Keratinocyte (primary cell): Measurements from ENCODE around the gene CROT. TPM values are rescaled to one million over a fixed set of nuclear protein-coding genes. Genes with fewer than 3 reads are reported as not detected.

Experiments used
- DNase-seq: peaks from one replicate; pipeline ENCODE4 v3.0.0-alpha.2; 2011; ENCODE audit warnings: low read depth, missing footprints, low spot score
- FAIRE-seq: peaks from 2 replicates; lab custom pipeline; 2011; peaks lifted over from hg19 to GRCh38; lab: Jason Lieb, UNC
- H2AFZ ChIP-seq: 2 replicates; pipeline ENCODE4 v1.6.0; 2012; ENCODE audit warnings: low read length, control low read depth, inconsistent platforms; ENCODE audit not compliant: control insufficient read depth
- H3K27ac ChIP-seq: 2 replicates; pipeline ENCODE4 v1.5.1; 2011; ENCODE audit warnings: low read length; ENCODE audit not compliant: control insufficient read depth, insufficient read depth
- H3K27me3 ChIP-seq: 3 replicates; pipeline ENCODE4 v1.6.0; 2011; ENCODE audit warnings: low read length; ENCODE audit not compliant: control insufficient read depth, insufficient read depth; ENCODE audit errors: extremely low read depth
- H3K36me3 ChIP-seq, 2 experiments: 2 replicates in 1 of 2; 3 replicates in 1 of 2; pipeline ENCODE4 v1.5.1; 2011; ENCODE audit warnings: low read length in 2 of 2, mild to moderate bottlenecking in 1 of 2; ENCODE audit not compliant: control insufficient read depth in 2 of 2, insufficient read depth in 2 of 2; ENCODE audit errors: extremely low read depth in 1 of 2
- H3K4me1 ChIP-seq: 3 replicates; pipeline ENCODE4 v1.5.1; 2011; ENCODE audit warnings: low read length; ENCODE audit not compliant: control insufficient read depth, insufficient read depth; ENCODE audit errors: extremely low read depth
- H3K4me2 ChIP-seq: 3 replicates; pipeline ENCODE4 v1.6.0; 2011; ENCODE audit warnings: low read depth, low read length; ENCODE audit not compliant: control insufficient read depth, insufficient read depth; ENCODE audit errors: extremely low read depth
- H3K4me3 ChIP-seq, 3 experiments: fragments of 200-600 bp in 1 of 3; sonication (generic) in 1 of 3; 2 replicates in 2 of 3; 3 replicates in 1 of 3; pipeline ENCODE4 v1.5.1; 2011 to 2016; ENCODE audit warnings: low read length in 3 of 3, mild to moderate bottlenecking in 3 of 3, control low read depth in 2 of 3, inconsistent platforms in 1 of 3, low read depth in 1 of 3, mixed read lengths in 1 of 3, mixed run types in 1 of 3, moderate library complexity in 1 of 3; ENCODE audit not compliant: control insufficient read depth in 2 of 3, insufficient read depth in 2 of 3; ENCODE audit errors: extremely low read depth in 1 of 3
- H3K79me2 ChIP-seq: 2 replicates; pipeline ENCODE4 v1.6.0; 2012; ENCODE audit warnings: low read length; ENCODE audit not compliant: control insufficient read depth, insufficient read depth
- H3K9ac ChIP-seq: 3 replicates; pipeline ENCODE4 v1.6.0; 2011; ENCODE audit warnings: low read length; ENCODE audit not compliant: control insufficient read depth, insufficient read depth; ENCODE audit errors: extremely low read depth
- H3K9me1 ChIP-seq: 3 replicates; pipeline ENCODE4 v1.6.0; 2011; ENCODE audit warnings: low read length; ENCODE audit not compliant: control insufficient read depth, insufficient read depth; ENCODE audit errors: extremely low read depth
- H3K9me3 ChIP-seq: 2 replicates; pipeline ENCODE4 v1.5.1; 2012; ENCODE audit warnings: low read depth, low read length; ENCODE audit not compliant: control insufficient read depth
- H4K20me1 ChIP-seq: 3 replicates; pipeline ENCODE4 v1.6.0; 2011; ENCODE audit warnings: low read length; ENCODE audit not compliant: control insufficient read depth, insufficient read depth; ENCODE audit errors: extremely low read depth
- EZH2 ChIP-seq: IDR thresholded peaks from one replicate; pipeline ENCODE4 v1.6.1; 2012; ENCODE audit warnings: inconsistent platforms, mild to moderate bottlenecking, low read length, moderate library complexity
- dilution Hi-C: fragments of 300-500 bp; cut with MboI; formaldehyde crosslinking; loops from one replicate; pipeline ENCODE4 v1.7.0; 2020; ENCODE audit warnings: low sequenced_read_pairs; ENCODE audit not compliant: extremely low pct_ligation_motif_present
- polyA plus RNA-seq, 5 experiments: library from polyadenylated mRNA; depleted of rRNA in 3 of 5; stranded (reverse) in 3 of 5; stranded (forward) in 1 of 5; unstranded in 1 of 5; fragments of >200 nt; gene quantifications; 1 replicate in 1 of 5; 2 replicates in 3 of 5; 3 replicates in 1 of 5; pipeline versions ENCODE4 v1.2.1 to v1.2.3, GENCODE V29; 2011 to 2012; ENCODE audit warnings: missing spikeins in 2 of 5, low read depth in 1 of 5, low replicate concordance in 1 of 5
- TF ChIP-seq, protein P1 (sequence below), 3 experiments: IDR thresholded peaks in 1 of 3; conservative IDR thresholded peaks in 1 of 3; optimal IDR thresholded peaks in 1 of 3; 2 replicates in 2 of 3; 3 replicates in 1 of 3; pipeline versions ENCODE3 to v1.5.1; 2011; ENCODE audit warnings: low read length in 3 of 3, mild to moderate bottlenecking in 3 of 3, moderate library complexity in 2 of 3, control low read depth in 1 of 3, inconsistent platforms in 1 of 3; ENCODE audit not compliant: insufficient read depth in 2 of 3; ENCODE audit errors: extremely low read depth in 1 of 3

CROT gene
- polyA plus RNA-seq, 1 donor (not counting 4 experiments of a cell fraction or from before 2014, with no cell fraction given) = 22.3 TPM

DNA sequence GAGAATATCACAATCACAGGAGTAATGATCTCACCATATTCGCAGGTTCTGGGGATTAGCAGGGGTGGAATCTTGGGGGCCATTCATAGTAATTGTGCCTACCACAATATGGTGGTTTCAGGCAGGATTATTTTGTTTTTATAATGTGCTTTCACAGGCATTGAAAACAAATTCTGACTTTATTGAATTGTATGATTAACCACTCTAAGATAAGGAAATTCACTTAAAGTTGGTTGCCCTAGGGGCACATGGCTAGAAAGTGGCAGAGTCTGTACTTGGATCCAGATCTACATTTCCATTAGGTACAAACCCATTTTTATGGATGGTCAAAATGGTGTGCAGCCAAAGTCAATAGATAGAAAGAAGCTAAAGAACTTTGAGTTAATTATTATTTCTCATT, 1.7 kb downstream of the CROT start:
- Histone ChIP-seq H4K20me1 (no peaks in the 10 kb centered on the region), H2AFZ (no peak overlapping the region), H3K27ac (no peak overlapping the region), H3K9me3 (no peaks in the 10 kb centered on the region), H3K36me3 (peaks cover 0 to 4% of the 10 kb centered on the region in 2 experiments), H3K27me3 (no peaks in the 10 kb centered on the region), H3K4me1 (peaks cover 24% of the 10 kb centered on the region), H3K9me1 (no peaks in the 10 kb centered on the region), H3K4me2 (peak overlapping the region; percentile 96), H3K79me2 (peaks cover 5% of the 10 kb centered on the region), H3K9ac (no peak overlapping the region), H3K4me3 (no peak overlapping the region)
- dilution Hi-C loops = no loop called here
- FAIRE-seq (no peak), DNase-seq (no peak)
- TF ChIP-seq, protein P1, sequence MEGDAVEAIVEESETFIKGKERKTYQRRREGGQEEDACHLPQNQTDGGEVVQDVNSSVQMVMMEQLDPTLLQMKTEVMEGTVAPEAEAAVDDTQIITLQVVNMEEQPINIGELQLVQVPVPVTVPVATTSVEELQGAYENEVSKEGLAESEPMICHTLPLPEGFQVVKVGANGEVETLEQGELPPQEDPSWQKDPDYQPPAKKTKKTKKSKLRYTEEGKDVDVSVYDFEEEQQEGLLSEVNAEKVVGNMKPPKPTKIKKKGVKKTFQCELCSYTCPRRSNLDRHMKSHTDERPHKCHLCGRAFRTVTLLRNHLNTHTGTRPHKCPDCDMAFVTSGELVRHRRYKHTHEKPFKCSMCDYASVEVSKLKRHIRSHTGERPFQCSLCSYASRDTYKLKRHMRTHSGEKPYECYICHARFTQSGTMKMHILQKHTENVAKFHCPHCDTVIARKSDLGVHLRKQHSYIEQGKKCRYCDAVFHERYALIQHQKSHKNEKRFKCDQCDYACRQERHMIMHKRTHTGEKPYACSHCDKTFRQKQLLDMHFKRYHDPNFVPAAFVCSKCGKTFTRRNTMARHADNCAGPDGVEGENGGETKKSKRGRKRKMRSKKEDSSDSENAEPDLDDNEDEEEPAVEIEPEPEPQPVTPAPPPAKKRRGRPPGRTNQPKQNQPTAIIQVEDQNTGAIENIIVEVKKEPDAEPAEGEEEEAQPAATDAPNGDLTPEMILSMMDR (optimal IDR thresholded peaks at IDR 0.05 in 1 of 3, IDR thresholded peaks at IDR 0.05 in 1 of 3, conservative IDR thresholded peaks at IDR 0.05 in 1 of 3; ENCODE audit: extremely low read depth in 1 of 3, insufficient read depth in 2 of 3, low read length in 3 of 3) = no peak
- TF ChIP-seq EZH2 = no peak

DNA sequence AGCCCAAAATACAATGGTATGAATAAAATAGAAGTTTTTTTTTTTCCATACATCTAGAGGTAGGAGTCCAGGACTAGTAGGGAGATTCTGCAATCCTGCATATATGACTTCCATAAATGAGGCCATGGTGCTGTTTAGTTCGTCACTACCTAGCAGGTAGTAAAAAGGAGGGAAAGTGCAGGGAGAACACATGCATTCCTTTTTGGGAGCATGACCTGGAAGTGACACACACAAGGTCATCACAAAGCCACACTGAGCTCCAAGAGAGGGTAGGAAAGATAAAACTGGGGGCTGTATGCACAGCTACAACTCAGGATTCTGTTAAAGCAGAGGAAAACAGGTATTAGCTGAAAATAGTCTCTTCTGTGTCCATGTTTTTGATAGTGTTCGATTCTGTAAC, 2.2 kb downstream of the CROT start:
- H4K20me1 ChIP-seq = no peaks in the 10 kb centered on the region
- H2AFZ ChIP-seq = no peak overlapping the region
- peaks cover 0 to 4% of the 10 kb centered on the region in 2 experiments for H3K36me3 ChIP-seq
- H3K9me3 ChIP-seq = no peaks in the 10 kb centered on the region
- no peak overlapping the region for H3K27ac ChIP-seq
- H3K4me1 ChIP-seq = peaks cover 19% of the 10 kb centered on the region
- no peak overlapping the region for H3K4me3 ChIP-seq
- no peak for DNase-seq
- H3K9ac ChIP-seq = no peak overlapping the region
- peaks cover 5% of the 10 kb centered on the region for H3K79me2 ChIP-seq
- H3K27me3 ChIP-seq = no peaks in the 10 kb centered on the region
- H3K9me1 ChIP-seq = no peaks in the 10 kb centered on the region
- TF ChIP-seq, protein P1 (optimal IDR thresholded peaks at IDR 0.05 in 1 of 3, IDR thresholded peaks at IDR 0.05 in 1 of 3, conservative IDR thresholded peaks at IDR 0.05 in 1 of 3; ENCODE audit: extremely low read depth in 1 of 3, insufficient read depth in 2 of 3, low read length in 3 of 3) = no peak
- TF ChIP-seq EZH2 = no peak
- dilution Hi-C loops = no loop called here
- H3K4me2 ChIP-seq = no peak overlapping the region
- no peak for FAIRE-seq
